ENCODE measurements around the gene PAX9. TPM values are rescaled to one million over a fixed set of nuclear protein-coding genes. Genes with fewer than 3 reads are reported as not detected.

PAX9 gene
- total and polyA plus RNA-seq, 9 of the 15 experiments (the other 6 are each of a cell fraction or from before 2014, with no cell fraction given), result 0.87 to 2.4 (median 1.3) TPM

DNA sequence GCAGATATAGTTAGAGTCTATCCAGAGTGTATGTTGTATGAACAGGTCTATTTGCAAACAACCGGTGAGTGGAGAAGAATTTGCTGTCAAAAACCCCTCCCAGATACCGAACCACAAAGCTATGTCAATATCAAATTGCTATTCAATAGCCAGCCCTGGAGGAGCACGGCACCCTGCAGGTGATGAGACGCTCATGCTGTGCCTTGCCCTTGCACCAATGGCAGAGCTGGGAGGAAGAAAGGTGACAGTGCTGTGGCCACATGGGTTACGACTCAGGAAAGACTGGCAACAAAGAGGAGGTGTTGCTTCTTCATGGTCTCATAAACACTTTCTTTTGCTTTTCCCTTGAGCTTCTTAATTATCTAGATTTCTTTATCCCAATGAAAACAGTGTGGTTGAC lies 55.7 kb downstream of the PAX9 start:
- Histone ChIP-seq H3K4me3 (no peak overlapping the region), H2AFZ (ENCODE audit: low read depth, low read length) (no peak overlapping the region), H3K27ac (ENCODE audit: extremely low read depth, low read depth, low read length) (no peak overlapping the region), H3K4me2 (ENCODE audit: insufficient read depth, low read length) (no peak overlapping the region), H3K27me3 (ENCODE audit: control insufficient read depth in 2 of 2, insufficient read depth in 2 of 2, low read length in 2 of 2) (no peaks in the 10 kb centered on the region), H3K4me1 (replicated peaks in 1 of 2; ENCODE audit: control insufficient read depth in 2 of 2, insufficient read depth in 2 of 2, low read length in 2 of 2) (no peaks in the 10 kb centered on the region; a peak in 1 of 5 replicates), H4K20me1 (replicated peaks; ENCODE audit: control insufficient read depth, insufficient read depth, low read length) (no peaks in the 10 kb centered on the region), H3K9ac (ENCODE audit: insufficient read depth in 1 of 2, low read depth in 2 of 2, low read length in 2 of 2) (no peak overlapping the region), H3K79me2 (ENCODE audit: control insufficient read depth, insufficient read depth, low read length) (no peaks in the 10 kb centered on the region), H3K9me1 (ENCODE audit: control insufficient read depth, insufficient read depth, low read length) (no peaks in the 10 kb centered on the region), H3K9me3 (replicated peaks; ENCODE audit: control insufficient read depth, insufficient read depth, low read depth, low read length) (no peaks in the 10 kb centered on the region), H3K36me3 (ENCODE audit: control insufficient read depth, insufficient read depth, low read length) (no peaks in the 10 kb centered on the region)
- DNase-seq (ENCODE audit: extremely low read depth in 1 of 4, low spot score in 3 of 4) (no peak), FAIRE-seq (peak; percentile 52), ATAC-seq (no peak)
- TF ChIP-seq BRF1 (IDR thresholded peaks at IDR 0.05; ENCODE audit: borderline replicate concordance, extremely low read depth, insufficient read length) (no peak), MCM3 (IDR thresholded peaks at IDR 0.05) (no peak), ZNF282 (CRISPR knock-in tag; IDR thresholded peaks at IDR 0.05) (no peak), PTTG1 (tag; IDR thresholded peaks at IDR 0.05; ENCODE audit: low read depth) (no peak), HDAC8 (tag; IDR thresholded peaks at IDR 0.05) (no peak), CEBPB (tag; IDR thresholded peaks at IDR 0.05) (no peak), CREB5 (CRISPR knock-in tag; IDR thresholded peaks at IDR 0.05) (no peak), ZNF77 (CRISPR knock-in tag; IDR thresholded peaks at IDR 0.05) (no peak), ZNF696 (CRISPR knock-in tag; conservative IDR thresholded peaks at IDR 0.05) (no peak), RAD21 (CRISPR knock-in tag; conservative IDR thresholded peaks at IDR 0.05 in 1 of 2, IDR thresholded peaks at IDR 0.05 in 1 of 2) (no peak), L3MBTL2 (IDR thresholded peaks at IDR 0.05) (no peak), CBFA2T3 (IDR thresholded peaks at IDR 0.05) (no peak)
- TF ChIP-seq, protein P1, sequence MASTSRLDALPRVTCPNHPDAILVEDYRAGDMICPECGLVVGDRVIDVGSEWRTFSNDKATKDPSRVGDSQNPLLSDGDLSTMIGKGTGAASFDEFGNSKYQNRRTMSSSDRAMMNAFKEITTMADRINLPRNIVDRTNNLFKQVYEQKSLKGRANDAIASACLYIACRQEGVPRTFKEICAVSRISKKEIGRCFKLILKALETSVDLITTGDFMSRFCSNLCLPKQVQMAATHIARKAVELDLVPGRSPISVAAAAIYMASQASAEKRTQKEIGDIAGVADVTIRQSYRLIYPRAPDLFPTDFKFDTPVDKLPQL (IDR thresholded peaks at IDR 0.05; ENCODE audit: extremely low read depth, insufficient read length), result no peak
- TF ChIP-seq, protein P2, sequence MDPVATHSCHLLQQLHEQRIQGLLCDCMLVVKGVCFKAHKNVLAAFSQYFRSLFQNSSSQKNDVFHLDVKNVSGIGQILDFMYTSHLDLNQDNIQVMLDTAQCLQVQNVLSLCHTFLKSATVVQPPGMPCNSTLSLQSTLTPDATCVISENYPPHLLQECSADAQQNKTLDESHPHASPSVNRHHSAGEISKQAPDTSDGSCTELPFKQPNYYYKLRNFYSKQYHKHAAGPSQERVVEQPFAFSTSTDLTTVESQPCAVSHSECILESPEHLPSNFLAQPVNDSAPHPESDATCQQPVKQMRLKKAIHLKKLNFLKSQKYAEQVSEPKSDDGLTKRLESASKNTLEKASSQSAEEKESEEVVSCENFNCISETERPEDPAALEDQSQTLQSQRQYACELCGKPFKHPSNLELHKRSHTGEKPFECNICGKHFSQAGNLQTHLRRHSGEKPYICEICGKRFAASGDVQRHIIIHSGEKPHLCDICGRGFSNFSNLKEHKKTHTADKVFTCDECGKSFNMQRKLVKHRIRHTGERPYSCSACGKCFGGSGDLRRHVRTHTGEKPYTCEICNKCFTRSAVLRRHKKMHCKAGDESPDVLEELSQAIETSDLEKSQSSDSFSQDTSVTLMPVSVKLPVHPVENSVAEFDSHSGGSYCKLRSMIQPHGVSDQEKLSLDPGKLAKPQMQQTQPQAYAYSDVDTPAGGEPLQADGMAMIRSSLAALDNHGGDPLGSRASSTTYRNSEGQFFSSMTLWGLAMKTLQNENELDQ (CRISPR knock-in tag; IDR thresholded peaks at IDR 0.05; ENCODE audit: borderline replicate concordance), result no peak
- TF ChIP-seq, protein P3, sequence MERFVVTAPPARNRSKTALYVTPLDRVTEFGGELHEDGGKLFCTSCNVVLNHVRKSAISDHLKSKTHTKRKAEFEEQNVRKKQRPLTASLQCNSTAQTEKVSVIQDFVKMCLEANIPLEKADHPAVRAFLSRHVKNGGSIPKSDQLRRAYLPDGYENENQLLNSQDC (CRISPR knock-in tag; IDR thresholded peaks at IDR 0.05), result no peak
- intact Hi-C loops (cut with micrococcal nuclease), result no loop called here
- 77% methylated on average over 3 of the region's 5 CpGs for whole genome bisulfite sequencing (ENCODE audit: insufficient coverage, low coverage, missing lambda C conversion rate)
- ChIA-PET CTCF (ENCODE audit: low intra/inter-chr PET ratio) (interaction anchor here (0.7 kb wide), 1 partner anchor 158 kb away, joined by 3 read pairs; no protein-coding TSS in a partner anchor), POLR2A (no interaction called here)
- in situ Hi-C loops (cut with MboI), result no loop called here
- no TSS peak for BruUV-seq (replicated peaks)

All from K562 (cell line).